Spleen (tissue), 11 donors: ENCODE measurements around the gene ESYT2. TPM values are rescaled to one million over a fixed set of nuclear protein-coding genes. Genes with fewer than 3 reads are reported as not detected.

Experiments used
- DNase-seq: peaks from one replicate; pipeline ENCODE4 v3.0.0-alpha.2; 2020
- H3K27ac ChIP-seq, 8 donors: fragments of 200-600 bp; sonication (generic) in 7 of 8; 1 replicate in 4 of 8; 2 replicates in 4 of 8; pipeline versions ENCODE4 v1.5.0 to v1.8.0; 2016 to 2021; ENCODE audit warnings: inconsistent platforms in 4 of 8, mild to moderate bottlenecking in 4 of 8, moderate library complexity in 1 of 8
- H3K27me3 ChIP-seq, 7 donors: fragments of 200-600 bp; sonication (generic) in 6 of 7; replicated peaks in 1 of 7; 1 replicate in 4 of 7; 2 replicates in 3 of 7; pipeline versions ENCODE4 v1.5.0 to v1.8.0; 2016 to 2021; ENCODE audit warnings: inconsistent platforms in 3 of 7, mild to moderate bottlenecking in 1 of 7
- H3K36me3 ChIP-seq, 6 donors: fragments of 200-600 bp; sonication (generic) in 5 of 6; 1 replicate in 4 of 6; 2 replicates in 2 of 6; pipeline versions ENCODE4 v1.5.0 to v1.8.0; 2016 to 2021; ENCODE audit warnings: inconsistent platforms in 2 of 6
- H3K4me1 ChIP-seq, 6 donors: fragments of 200-600 bp; sonication (generic) in 5 of 6; 1 replicate in 3 of 6; 2 replicates in 3 of 6; pipeline versions ENCODE4 v1.5.0 to v1.8.0; 2016 to 2021; ENCODE audit warnings: inconsistent platforms in 3 of 6
- H3K4me3 ChIP-seq, 8 donors: fragments of 200-600 bp; sonication (generic) in 7 of 8; 1 replicate in 4 of 8; 2 replicates in 4 of 8; pipeline versions ENCODE4 v1.5.0 to v1.8.0; 2016 to 2021; ENCODE audit warnings: inconsistent platforms in 4 of 8, mild to moderate bottlenecking in 4 of 8, moderate library complexity in 2 of 8
- H3K9me3 ChIP-seq, 8 donors: fragments of 200-600 bp; sonication (generic) in 7 of 8; 1 replicate in 4 of 8; 2 replicates in 4 of 8; pipeline versions ENCODE4 v1.5.0 to v1.8.0; 2016 to 2021; ENCODE audit warnings: inconsistent platforms in 4 of 8
- CTCF ChIP-seq, 11 experiments: fragments of 200-600 bp in 7 of 11; fragments of 450-650 bp in 4 of 11; sonication (generic) in 4 of 11; IDR thresholded peaks in 8 of 11; conservative IDR thresholded peaks in 3 of 11; 1 replicate in 7 of 11; 2 replicates in 4 of 11; pipeline versions ENCODE4 v1.4.0 to v1.8.0; 2016 to 2021; ENCODE audit warnings: antibody characterized with exemption in 11 of 11, inconsistent platforms in 4 of 11, mild to moderate bottlenecking in 1 of 11
- POLR2A ChIP-seq, 3 donors: fragments of 450-650 bp; IDR thresholded peaks; one replicate each; pipeline ENCODE4 v1.5.1; 2017; ENCODE audit warnings: antibody characterized with exemption in 3 of 3, mild to moderate bottlenecking in 1 of 3
- POLR2AphosphoS5 ChIP-seq, 3 donors: sonication (generic); formaldehyde crosslinking; IDR thresholded peaks; one replicate each; pipeline ENCODE4 v1.5.1; 2017; ENCODE audit warnings: antibody characterized with exemption in 3 of 3
- WGBS, 5 donors: extraction: QIAGEN DNeasy Blood & Tissue Kit in 3 of 5; methylation state at CpG; one replicate each; pipeline versions ENCODE4 v1.1.5 to v1.1.7; 2013 to 2018; 5-methylcytosine and 5-hydroxymethylcytosine counted together
- intact Hi-C: fragments of 100-400 bp; cut with DNase I; formaldehyde crosslinking; loops from one replicate; pipeline ENCODE4 v1.15.0; 2023; ENCODE audit warnings: low total_unique reads
- polyA plus RNA-seq, 3 donors: library from polyadenylated mRNA; stranded (reverse); fragments of 200-250 nt; gene quantifications; one replicate each; pipeline ENCODE4 v1.2.1, GENCODE V29; 2013
- total RNA-seq, 7 donors: library from RNA; depleted of rRNA in 3 of 7; stranded (reverse); fragments of >200 nt in 3 of 7; fragmentation: NEBNext Ultra II Directional in 4 of 7; extraction: Animal tissue kit (Norgen Biotek cat#: 25700) in 4 of 7; gene quantifications; one replicate each; pipeline versions ENCODE4 v1.1.0 to v1.2.1, GENCODE V29; 2016 to 2021
- donor health status: healthy with polysubstance abuse.
- donor health status: DM: no; HTN: no; CAD: no; lungs with moderate emphysema.
- donor health status: DM: no; HTN: no; CAD: no.
- donor health status: Bipolar disorder and iron deficiency.
- donor health status: healthy.
- donor health status: DM: no; HTN: no; CAD: no.
- donor health status: DM: yes; HTN: yes; CAD: no.

The ESYT2 gene
- total and polyA plus RNA-seq, 10 donors: 6.6 to 61.0 (median 45.9) TPM

GRCh38 chr7:158836692-158837091, 7.4 kb upstream of the ESYT2 start:
- Histone ChIP-seq H3K27me3 (no peaks in the 10 kb centered on the region), H3K9me3 (no peaks in the 10 kb centered on the region), H3K4me1 (no peaks in the 10 kb centered on the region), H3K36me3 (no peaks in the 10 kb centered on the region), H3K27ac (no peak overlapping the region), H3K4me3 (no peak overlapping the region)
- DNase-seq: no peak
- 85 to 97% (median 93%) methylated on average over 8 of the region's 8 CpGs for WGBS, 5 donors
- TF ChIP-seq CTCF (IDR thresholded peaks at IDR 0.05 in 8 of 11, conservative IDR thresholded peaks at IDR 0.05 in 3 of 11) (no peak), POLR2AphosphoS5 (IDR thresholded peaks at IDR 0.05) (no peak), POLR2A (IDR thresholded peaks at IDR 0.05) (no peak)
- intact Hi-C loops: no loop called here

GRCh38 chr7:158834878-158835784, 5.8 kb upstream of the ESYT2 start:
- intact Hi-C loops: no loop called here
- Histone ChIP-seq H3K9me3 (no peaks in the 10 kb centered on the region), H3K27me3 (no peaks in the 10 kb centered on the region), H3K27ac (no peak overlapping the region), H3K4me1 (peaks cover 0 to 9% (median 6%) of the 10 kb centered on the region in 6 donors), H3K4me3 (no peak overlapping the region), H3K36me3 (no peaks in the 10 kb centered on the region)
- 57 to 68% (median 64%) methylated on average over 21 of the region's 21 CpGs for WGBS, 5 donors
- DNase-seq: no peak
- no peak for TF ChIP-seq POLR2AphosphoS5 (IDR thresholded peaks at IDR 0.05)
- no peak for TF ChIP-seq POLR2A (IDR thresholded peaks at IDR 0.05)
- no peak for TF ChIP-seq CTCF (IDR thresholded peaks at IDR 0.05 in 8 of 11, conservative IDR thresholded peaks at IDR 0.05 in 3 of 11)

- no peak overlapping the region for H3K4me3 ChIP-seq
- DNase-seq: no peak
- H3K4me1 ChIP-seq: peaks cover 0 to 15% (median 10%) of the 10 kb centered on the region in 6 donors
- no peaks in the 10 kb centered on the region for H3K9me3 ChIP-seq
- intact Hi-C loops: no loop called here
- H3K36me3 ChIP-seq: no peaks in the 10 kb centered on the region
- no peak overlapping the region for H3K27ac ChIP-seq
- H3K27me3 ChIP-seq: no peaks in the 10 kb centered on the region
- WGBS, 5 donors: 77 to 88% (median 87%) methylated on average over 3 of the region's 3 CpGs
- TF ChIP-seq CTCF (IDR thresholded peaks at IDR 0.05 in 8 of 11, conservative IDR thresholded peaks at IDR 0.05 in 3 of 11): no peak
- no peak for TF ChIP-seq POLR2A (IDR thresholded peaks at IDR 0.05)
- no peak for TF ChIP-seq POLR2AphosphoS5 (IDR thresholded peaks at IDR 0.05)
These were observed 3.7 kb upstream of the ESYT2 start for GRCh38 chr7:158832994-158833393.

GRCh38 chr7:158831738-158832091, 2.4 kb upstream of the ESYT2 start:
- Histone ChIP-seq H3K36me3 (no peaks in the 10 kb centered on the region), H3K9me3 (no peaks in the 10 kb centered on the region), H3K27ac (no peak overlapping the region), H3K27me3 (no peaks in the 10 kb centered on the region), H3K4me1 (peaks cover 6 to 27% (median 23%) of the 10 kb centered on the region in 6 donors), H3K4me3 (no peak overlapping the region)
- intact Hi-C loops: no loop called here
- no peak for DNase-seq
- WGBS, 5 donors: 73 to 84% (median 81%) methylated on average over 6 of the region's 6 CpGs
- TF ChIP-seq CTCF (IDR thresholded peaks at IDR 0.05 in 8 of 11, conservative IDR thresholded peaks at IDR 0.05 in 3 of 11) (no peak), POLR2A (IDR thresholded peaks at IDR 0.05) (no peak), POLR2AphosphoS5 (IDR thresholded peaks at IDR 0.05) (no peak)
